ENCODE results near the gene TSKU.
A peak's percentile ranks its signal among the peaks of the same experiment; 100 is the strongest.

Gene TSKU

DNA sequence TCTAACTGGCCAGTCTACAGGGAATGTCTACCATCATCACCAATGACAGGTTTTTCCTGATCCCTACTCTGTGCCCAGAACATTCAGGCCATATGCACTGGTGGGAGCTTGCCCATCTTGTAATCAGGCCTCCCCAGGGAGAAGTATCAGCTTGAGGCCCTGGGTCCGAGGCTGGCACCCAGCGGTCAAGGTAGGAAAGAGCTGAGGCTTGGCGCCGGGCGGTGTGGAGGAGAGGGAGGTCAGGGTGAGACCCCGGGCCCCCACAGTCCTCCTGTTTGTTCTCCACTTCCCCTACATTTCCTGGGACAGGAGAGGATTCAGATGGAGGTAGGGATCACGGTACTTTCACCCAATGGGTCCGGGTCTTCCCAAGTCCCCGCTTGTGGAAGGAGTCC, 15.5 kb downstream of the TSKU start:
- no peak overlapping the region for H3K4me3 ChIP-seq (ENCODE audit: low read depth, low read length)
- TF ChIP-seq, protein P1, sequence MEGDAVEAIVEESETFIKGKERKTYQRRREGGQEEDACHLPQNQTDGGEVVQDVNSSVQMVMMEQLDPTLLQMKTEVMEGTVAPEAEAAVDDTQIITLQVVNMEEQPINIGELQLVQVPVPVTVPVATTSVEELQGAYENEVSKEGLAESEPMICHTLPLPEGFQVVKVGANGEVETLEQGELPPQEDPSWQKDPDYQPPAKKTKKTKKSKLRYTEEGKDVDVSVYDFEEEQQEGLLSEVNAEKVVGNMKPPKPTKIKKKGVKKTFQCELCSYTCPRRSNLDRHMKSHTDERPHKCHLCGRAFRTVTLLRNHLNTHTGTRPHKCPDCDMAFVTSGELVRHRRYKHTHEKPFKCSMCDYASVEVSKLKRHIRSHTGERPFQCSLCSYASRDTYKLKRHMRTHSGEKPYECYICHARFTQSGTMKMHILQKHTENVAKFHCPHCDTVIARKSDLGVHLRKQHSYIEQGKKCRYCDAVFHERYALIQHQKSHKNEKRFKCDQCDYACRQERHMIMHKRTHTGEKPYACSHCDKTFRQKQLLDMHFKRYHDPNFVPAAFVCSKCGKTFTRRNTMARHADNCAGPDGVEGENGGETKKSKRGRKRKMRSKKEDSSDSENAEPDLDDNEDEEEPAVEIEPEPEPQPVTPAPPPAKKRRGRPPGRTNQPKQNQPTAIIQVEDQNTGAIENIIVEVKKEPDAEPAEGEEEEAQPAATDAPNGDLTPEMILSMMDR (IDR thresholded peaks at IDR 0.05; ENCODE audit: borderline replicate concordance, insufficient read depth, low read depth, low read length) = no peak

DNA sequence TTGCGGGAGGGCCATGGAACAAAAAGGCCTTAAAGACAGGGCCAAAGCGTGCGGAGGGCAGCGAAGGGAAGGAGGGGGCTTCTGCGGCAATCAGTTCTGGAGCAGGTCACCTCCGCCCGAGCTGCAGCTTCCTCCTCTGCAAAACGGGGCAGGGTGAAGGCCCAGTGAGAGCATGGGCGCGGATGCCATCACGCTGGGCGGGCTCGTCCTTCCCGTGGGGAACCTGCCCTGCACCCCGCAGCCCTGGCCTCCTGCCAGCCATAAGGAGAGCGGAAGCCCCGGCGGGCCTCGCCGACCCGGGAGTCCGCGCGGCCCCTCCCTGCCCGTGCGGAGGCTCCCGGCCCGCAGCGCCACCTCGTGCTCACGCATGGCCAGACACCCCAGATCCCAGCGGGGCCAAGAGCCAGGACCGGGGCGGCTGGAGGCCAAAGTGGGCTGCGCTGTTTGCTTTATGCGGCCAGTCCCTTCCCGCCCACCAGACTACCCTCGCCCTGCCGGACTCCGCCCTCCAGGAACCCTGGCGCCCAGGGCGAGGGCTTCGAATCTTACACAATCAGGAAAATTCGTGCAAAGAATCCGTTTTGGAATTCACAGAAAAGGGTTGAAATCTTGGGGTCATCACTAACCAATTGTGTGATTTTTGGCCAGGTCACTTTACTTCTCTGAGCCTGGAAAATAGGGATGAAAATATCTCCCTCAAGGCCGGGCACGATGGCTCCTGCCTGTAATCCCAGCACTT, 16.1 kb downstream of the TSKU start:
- H3K4me3 ChIP-seq (ENCODE audit: low read depth, low read length) = no peak overlapping the region
- TF ChIP-seq, protein P1 (IDR thresholded peaks at IDR 0.05; ENCODE audit: borderline replicate concordance, insufficient read depth, low read depth, low read length) = peak; percentile 91

DNA sequence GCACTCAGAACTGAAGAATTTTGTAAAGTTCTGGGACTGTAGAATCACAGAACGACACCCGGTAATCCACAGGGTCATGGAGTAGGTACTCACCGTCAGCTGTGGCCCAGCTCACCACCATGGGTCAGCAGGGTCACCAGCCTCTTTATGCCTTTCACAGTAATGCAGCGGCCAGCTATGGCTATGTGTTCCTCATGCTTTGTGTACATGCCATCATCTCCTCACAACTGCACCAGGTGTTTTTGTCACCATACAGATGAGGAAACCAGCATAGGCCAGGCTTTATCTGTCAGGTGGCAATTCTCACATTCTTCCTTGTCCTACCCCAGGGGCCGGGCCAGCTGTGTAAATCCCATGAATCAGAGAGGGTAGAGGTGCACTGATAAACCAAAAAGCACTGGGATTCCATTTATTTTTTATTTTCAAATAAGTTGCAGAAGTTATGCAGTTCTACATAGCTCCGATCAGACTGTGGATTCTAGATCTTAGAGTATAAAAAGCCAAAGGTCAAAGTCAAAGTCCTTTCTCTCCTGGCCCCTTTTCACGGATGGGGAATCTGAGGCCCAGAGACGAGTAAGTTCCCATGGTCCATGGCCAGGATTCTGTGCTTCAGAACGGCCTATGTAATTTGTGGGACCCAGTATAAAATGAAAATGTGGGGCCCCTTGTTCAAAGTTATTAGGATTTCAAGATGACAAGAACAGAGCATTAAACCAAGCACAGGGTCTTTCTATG, 17.5 kb downstream of the TSKU start:
- TF ChIP-seq, protein P1 (IDR thresholded peaks at IDR 0.05; ENCODE audit: borderline replicate concordance, insufficient read depth, low read depth, low read length) = no peak

DNA sequence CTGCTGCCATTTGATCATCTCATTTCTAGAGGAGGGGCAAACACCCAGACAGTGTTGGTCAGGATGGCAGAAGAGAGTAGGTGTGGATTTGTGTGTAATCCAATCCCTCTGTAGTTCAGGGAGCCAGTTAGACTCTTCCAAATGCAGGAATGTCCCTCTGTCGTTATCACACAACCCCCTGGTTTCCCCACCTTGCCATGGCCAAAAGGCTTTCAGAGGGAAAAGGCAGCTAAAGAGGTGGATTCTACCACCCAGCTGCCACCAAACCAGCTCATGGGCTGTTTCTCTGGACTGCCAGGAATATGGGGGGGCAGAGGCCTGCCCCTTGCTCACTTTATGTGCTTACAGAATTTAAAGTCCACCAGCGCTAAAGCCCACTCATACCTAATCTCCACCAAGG, 18.1 kb downstream of the TSKU start:
- TF ChIP-seq, protein P1 (IDR thresholded peaks at IDR 0.05; ENCODE audit: borderline replicate concordance, insufficient read depth, low read depth, low read length) = no peak
- no peak overlapping the region for H3K4me3 ChIP-seq (ENCODE audit: low read depth, low read length)

More for the DNA sequence above, 17.5 kb downstream of the TSKU start:
- H3K4me3 ChIP-seq (ENCODE audit: low read depth, low read length) = no peak overlapping the region

DNA sequence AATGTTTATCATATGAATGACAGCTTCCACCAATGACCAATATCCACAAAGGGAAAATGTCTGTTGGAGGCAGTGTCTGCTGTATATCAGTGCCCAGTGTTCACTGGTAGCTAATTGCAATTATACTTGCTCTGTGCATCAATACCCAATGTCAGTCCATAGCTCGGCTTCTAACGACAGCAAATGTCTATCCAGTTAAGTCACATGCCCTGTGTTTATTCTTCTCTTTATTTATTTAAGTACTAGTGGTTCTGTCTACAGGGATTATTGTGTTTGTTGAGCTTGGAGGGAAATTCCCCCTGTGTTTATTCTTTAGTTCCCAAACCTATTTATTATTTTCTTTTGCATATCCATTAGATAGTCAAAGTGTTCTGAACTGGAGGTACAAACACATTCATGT, 18.6 kb downstream of the TSKU start:
- TF ChIP-seq, protein P1 (IDR thresholded peaks at IDR 0.05; ENCODE audit: borderline replicate concordance, insufficient read depth, low read depth, low read length) = no peak
- H3K4me3 ChIP-seq (ENCODE audit: low read depth, low read length) = no peak overlapping the region

DNA sequence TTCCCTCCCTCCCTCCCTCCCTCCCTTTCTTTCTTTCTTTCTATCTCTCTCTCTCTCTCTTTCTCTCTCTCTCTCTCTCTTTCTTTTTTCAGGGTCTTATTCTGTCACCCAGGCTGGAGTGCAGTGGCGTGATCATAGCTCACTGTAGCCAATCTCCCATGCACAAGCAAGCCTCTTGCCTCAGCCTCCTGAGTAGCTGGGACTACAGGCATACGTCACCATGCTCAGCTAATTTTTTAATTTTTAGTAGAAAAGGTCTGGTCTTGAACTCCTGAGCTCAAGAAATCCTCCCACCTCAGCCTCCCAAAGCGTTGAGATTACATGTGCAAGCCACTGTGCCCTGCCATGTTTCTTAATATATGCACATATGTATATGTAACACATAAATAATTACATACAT, 19.0 kb downstream of the TSKU start:
- H3K4me3 ChIP-seq (ENCODE audit: low read depth, low read length) = no peak overlapping the region
- TF ChIP-seq, protein P1 (IDR thresholded peaks at IDR 0.05; ENCODE audit: borderline replicate concordance, insufficient read depth, low read depth, low read length) = no peak

DNA sequence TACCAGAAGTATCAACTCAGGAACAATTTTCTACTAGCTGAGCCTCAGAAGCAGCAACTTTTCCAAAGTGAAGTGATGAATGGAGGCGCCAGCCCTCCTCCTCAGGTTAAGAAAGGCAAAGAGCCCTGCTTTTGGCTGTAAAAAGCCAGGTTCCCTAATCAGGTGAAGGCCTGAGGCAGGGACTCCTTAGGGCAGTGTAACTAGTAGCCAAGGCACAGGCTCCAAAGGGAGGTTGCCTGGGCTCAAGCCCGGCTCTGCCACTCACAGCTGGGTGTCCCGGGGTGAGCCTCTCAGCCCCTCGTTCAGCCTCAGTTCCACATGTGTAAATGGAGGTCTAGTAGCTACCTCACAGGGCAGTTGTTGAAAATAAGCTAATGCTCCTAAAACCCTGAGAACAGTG, 19.5 kb downstream of the TSKU start:
- no peak overlapping the region for H3K4me3 ChIP-seq (ENCODE audit: low read depth, low read length)
- TF ChIP-seq, protein P1 (IDR thresholded peaks at IDR 0.05; ENCODE audit: borderline replicate concordance, insufficient read depth, low read depth, low read length) = no peak
